ENCODE measurements around the gene VASP. TPM values are rescaled to one million over a fixed set of nuclear protein-coding genes. Genes with fewer than 3 reads are reported as not detected.
A peak's percentile ranks its signal among the peaks of the same experiment; 100 is the strongest.

The VASP gene
- total RNA-seq, 2 donors from 2014 or later = 236 to 261 TPM

GRCh38 chr19:45464274-45464673 lies 43.0 kb upstream of the VASP start:
- Histone ChIP-seq H3K27me3 (no peaks in the 10 kb centered on the region), H3K27ac (no peak overlapping the region), H3K9ac (ENCODE audit: low read depth in 2 of 2, low read length in 2 of 2) (no peak overlapping the region), H3K4me3 (no peak overlapping the region), H3K9me3 (no peaks in the 10 kb centered on the region), H3K4me1 (peaks cover 6% of the 10 kb centered on the region), H3K36me3 (no peaks in the 10 kb centered on the region)
- intact Hi-C loops (cut with DNase I) = no loop called here
- no peak for TF ChIP-seq CTCF (IDR thresholded peaks at IDR 0.05)
- no peak for DNase-seq

- Histone ChIP-seq H3K9ac (ENCODE audit: low read depth in 2 of 2, low read length in 2 of 2) (no peak overlapping the region), H3K4me1 (peaks cover 8% of the 10 kb centered on the region), H3K4me3 (no peak overlapping the region), H3K36me3 (no peaks in the 10 kb centered on the region), H3K9me3 (no peaks in the 10 kb centered on the region), H3K27me3 (no peaks in the 10 kb centered on the region), H3K27ac (no peak overlapping the region)
- no peak for DNase-seq
- intact Hi-C loops (cut with DNase I) = no loop called here
- no peak for TF ChIP-seq CTCF (IDR thresholded peaks at IDR 0.05)
Measured at GRCh38 chr19:45464852-45465441, 42.3 kb upstream of the VASP start.

- Histone ChIP-seq H3K4me3 (peak overlapping the region; percentile 51), H3K9me3 (no peaks in the 10 kb centered on the region), H3K27ac (peak overlapping the region; percentile 78), H3K27me3 (no peaks in the 10 kb centered on the region), H3K36me3 (no peaks in the 10 kb centered on the region), H3K4me1 (peaks cover 12% of the 10 kb centered on the region), H3K9ac (ENCODE audit: low read depth in 2 of 2, low read length in 2 of 2) (peak overlapping the region; percentile 71 to 96)
- no peak for DNase-seq
- TF ChIP-seq CTCF (IDR thresholded peaks at IDR 0.05) = no peak
- intact Hi-C loops (cut with DNase I) = no loop called here
Measured at GRCh38 chr19:45467115-45467455, 40.2 kb upstream of the VASP start.

GRCh38 chr19:45467456-45468158 lies 39.7 kb upstream of the VASP start, which contains the start of gene FOSB:
Gene FOSB, plus strand, starts transcription at chr19:45467996. Its CDS starts 591 bp downstream, at chr19:45468587.
- Histone ChIP-seq H3K36me3 (no peaks in the 10 kb centered on the region), H3K27me3 (no peaks in the 10 kb centered on the region), H3K4me3 (peak within 1 kb of the TSS; percentile 51), H3K9me3 (no peaks in the 10 kb centered on the region), H3K9ac (ENCODE audit: low read depth in 2 of 2, low read length in 2 of 2) (peak within 1 kb of the TSS; percentile 85 to 96), H3K27ac (peak within 1 kb of the TSS; percentile 78), H3K4me1 (peaks cover 12% of the 10 kb centered on the region)
- no peak for TF ChIP-seq CTCF (IDR thresholded peaks at IDR 0.05)
- DNase-seq = peak; percentile 95
- intact Hi-C loops (cut with DNase I) = no loop called here

GRCh38 chr19:45468159-45468651 lies 39.1 kb upstream of the VASP start:
- no peaks in the 10 kb centered on the region for H3K36me3 ChIP-seq
- peak; percentile 49 for DNase-seq
- peak overlapping the region; percentile 85 to 96 for H3K9ac ChIP-seq (ENCODE audit: low read depth in 2 of 2, low read length in 2 of 2)
- H3K27ac ChIP-seq = peak overlapping the region; percentile 78
- peak overlapping the region; percentile 51 for H3K4me3 ChIP-seq
- H3K27me3 ChIP-seq = no peaks in the 10 kb centered on the region
- intact Hi-C loops (cut with DNase I) = no loop called here
- peaks cover 12% of the 10 kb centered on the region for H3K4me1 ChIP-seq
- no peak for TF ChIP-seq CTCF (IDR thresholded peaks at IDR 0.05)
- no peaks in the 10 kb centered on the region for H3K9me3 ChIP-seq
